HG02884 (cell line): Measurements from ENCODE around the gene FFAR2.

Source experiments
- ATAC-seq: cut with Tn5 transposase; IDR thresholded peaks from one replicate; pipeline ENCODE4 v1.9.1; 2021; ENCODE audit warnings: mild to moderate bottlenecking, moderate library complexity; ENCODE audit not compliant: unreplicated experiment

The FFAR2 gene

GRCh38 chr19:35484252-35485036, 36.4 kb downstream of the FFAR2 start:
- ATAC-seq = no peak

DNA sequence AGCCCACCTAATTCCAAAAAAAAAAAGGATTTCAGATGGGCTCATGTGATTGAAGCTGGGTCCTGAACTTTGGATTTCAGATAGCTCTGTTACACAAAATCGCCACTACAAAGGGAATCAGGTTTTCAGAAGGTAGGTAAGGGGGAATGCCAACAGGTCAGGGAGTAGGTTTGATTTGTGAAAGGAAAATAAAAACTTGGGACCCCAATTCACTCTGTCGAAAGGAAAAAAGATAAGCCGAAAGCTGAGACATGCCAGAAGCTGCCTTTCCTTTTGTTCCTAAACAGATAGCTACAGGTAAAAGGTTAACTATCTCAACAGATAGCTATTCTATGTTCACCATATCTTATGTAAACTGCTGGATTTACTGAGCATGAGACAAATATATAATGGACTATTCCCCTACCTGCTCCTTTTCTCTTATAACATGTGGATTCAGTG, 38.2 kb downstream of the FFAR2 start:
- no peak for ATAC-seq

- ATAC-seq = no peak
These were observed 39.7 kb downstream of the FFAR2 start for GRCh38 chr19:35487656-35488182.

GRCh38 chr19:35488677-35489076, 40.6 kb downstream of the FFAR2 start:
- no peak for ATAC-seq

DNA sequence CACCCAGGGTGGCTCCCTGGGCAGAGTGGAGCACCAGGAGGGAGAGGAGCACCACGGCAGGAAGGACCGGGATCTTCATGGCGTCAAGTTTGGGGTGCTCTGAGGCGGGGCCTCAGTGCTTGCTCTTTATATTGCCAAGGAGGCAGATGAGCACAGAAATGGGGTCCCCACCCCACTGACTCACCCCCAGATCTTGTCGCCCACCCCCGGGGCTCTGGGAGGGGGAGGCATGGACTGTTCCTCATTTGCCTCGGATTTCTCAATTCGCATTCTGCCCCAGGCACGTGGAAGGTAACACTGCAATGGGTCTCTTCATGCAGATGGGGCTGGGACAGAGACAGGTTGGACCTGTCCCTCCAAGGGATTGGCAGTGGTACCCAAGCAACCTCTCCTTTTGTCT, 42.3 kb downstream of the FFAR2 start, which contains the start of gene KRTDAP:
TSS of gene KRTDAP (minus strand) at position 101 of the 400 bp plus-strand sequence. CDS start at position 79, 22 bp downstream.
- no peak for ATAC-seq

DNA sequence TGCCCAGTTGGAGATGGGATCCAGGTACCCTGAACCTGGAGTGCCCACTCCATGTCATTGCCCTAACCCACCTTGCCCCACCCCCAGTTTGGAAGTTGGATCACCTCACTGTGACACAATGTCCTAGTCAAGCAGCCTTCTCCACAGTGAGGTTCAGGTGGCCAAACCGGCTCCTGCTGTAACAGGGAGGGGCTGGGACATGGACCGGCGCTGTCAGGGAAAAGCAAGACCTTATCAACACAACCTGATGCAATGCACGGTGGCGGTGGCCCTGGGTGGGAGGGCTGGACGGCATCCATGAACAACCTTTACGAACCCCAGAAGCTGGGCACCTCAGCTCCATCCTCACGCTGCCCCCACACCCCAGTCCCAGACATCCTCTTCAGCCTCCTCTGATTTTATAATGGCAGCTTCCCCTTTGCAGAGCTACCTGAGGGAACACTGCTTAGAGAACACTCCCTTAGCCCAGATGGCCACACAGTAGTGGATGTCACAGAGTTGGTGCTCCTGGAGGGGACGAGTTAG, 43.8 kb downstream of the FFAR2 start:
- ATAC-seq = no peak

DNA sequence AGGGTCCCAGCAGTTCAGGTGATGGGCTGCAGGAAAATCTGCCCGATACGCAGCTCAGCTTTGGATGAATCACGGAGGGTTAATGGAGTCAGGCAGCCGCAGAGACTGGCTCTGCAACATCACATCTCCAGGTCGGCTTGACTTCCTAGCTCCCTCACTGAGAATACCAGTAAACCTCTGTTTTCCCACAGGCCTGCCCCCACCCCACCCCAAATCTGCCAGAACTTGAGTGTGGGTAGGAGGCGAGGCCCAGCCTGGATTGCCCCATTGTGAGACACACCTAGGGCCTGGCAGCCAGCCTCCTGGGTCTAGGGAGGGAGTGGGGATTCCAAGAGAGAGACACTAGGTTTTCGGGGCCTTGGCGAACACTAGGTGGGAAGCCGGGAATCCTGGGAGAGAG, 45.9 kb downstream of the FFAR2 start:
- no peak for ATAC-seq

DNA sequence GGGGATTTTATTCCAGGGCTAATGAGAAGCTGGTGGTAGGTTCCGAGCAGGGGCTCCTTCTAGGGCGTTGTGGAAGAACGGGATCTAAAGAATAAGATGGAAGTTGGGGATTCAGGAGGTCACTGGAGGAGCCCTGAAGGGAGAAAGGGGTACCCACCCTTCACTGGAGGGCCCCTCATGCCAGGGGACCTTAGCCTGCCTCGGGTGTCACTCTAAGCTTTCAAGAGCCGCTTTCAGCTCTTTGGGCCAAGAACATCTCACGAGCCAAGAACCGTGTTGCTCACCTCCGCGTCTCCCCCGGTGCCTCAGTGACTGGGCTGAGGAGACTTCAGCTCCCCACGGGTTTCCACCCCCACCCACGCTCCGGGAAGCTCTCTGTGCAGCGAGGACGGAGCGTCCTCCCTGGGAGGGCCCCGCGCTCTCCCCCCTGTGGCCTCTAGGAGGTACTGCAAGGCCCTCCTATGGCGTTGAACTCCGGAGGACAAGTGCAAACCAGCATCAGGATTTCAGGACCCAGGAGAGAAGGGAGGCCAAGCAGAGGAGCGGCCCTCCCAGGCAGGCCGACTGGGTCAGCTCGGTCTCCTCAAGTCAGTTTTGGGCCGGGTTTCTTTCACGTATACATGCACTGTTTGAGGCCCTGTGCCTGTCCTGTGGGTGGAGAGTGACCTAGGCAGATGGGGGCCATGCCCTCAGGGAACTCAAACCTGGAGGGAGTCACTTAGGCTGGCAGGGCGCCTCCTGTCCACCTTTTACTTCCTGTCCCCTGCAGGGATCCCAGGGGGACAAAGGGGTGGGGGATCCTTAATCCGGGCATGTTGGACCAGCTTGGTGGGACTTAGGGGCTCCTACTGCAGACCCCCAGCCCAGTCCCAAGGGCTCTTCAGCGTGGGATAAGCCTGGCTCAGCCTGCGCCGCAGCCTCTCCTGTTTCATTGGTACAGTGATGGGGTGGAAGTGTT, 47.3 kb downstream of the FFAR2 start:
- ATAC-seq = no peak

DNA sequence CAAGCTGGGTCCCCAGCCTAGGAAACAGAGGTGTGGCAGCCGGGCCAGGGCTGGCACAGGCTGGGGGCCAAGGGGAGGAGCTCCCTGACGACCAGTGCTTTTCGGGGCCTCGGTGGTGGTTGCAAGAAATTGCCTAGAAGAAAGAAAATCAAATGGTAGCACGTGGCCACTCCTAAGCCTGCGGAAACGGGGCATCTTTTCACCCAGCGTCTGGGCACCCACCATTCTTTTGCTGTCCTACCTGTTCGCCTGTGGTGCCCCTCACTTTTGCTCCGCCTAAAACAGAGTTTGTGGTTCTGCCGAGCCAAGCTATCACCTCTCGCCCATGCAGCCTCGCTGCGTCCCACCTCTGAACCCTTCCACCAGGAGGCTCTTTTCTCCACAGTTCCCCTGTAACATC, 49.3 kb downstream of the FFAR2 start:
- ATAC-seq = no peak

DNA sequence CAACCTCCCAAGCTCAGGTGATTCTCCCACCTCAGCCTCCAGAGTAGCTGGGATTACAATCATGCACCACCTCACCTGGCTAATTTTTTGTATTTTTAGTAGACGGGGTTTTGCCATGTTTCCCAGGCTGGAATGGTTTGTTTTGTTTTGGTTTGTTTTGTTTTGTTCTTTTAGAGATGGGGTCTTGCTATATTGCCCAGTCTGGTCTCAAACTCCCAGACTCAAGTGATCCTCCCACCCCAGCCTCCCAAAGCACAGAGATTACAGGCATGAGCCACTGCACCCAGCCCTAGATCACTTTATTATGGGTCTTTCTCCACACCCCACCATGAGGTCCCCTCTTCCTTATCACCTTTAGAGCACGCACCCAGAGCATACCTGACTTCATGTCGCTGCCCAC, 50.2 kb downstream of the FFAR2 start:
- no peak for ATAC-seq

- no peak for ATAC-seq
These were observed 51.0 kb downstream of the FFAR2 start for GRCh38 chr19:35498984-35499527.

DNA sequence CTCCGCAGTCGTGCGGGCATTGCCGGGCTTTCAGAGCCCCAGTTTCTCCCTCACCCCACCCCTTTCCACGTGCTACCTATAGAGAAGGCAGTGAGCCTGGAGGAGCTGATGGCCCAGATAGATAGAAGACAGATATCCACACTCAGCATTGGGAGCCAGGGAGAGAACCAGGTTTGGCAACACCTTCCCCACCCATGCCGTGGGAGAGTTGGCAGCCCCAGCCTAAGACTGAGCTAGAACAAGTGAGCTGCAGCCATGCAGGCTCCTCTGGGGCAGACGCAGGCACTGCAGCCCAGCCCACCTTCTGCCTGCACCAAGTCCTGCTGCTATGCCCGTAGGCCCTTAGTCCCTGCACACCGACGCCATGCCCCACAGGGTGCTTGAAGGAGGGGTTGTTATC, 52.6 kb downstream of the FFAR2 start:
- no peak for ATAC-seq
